Central memory CD4-positive, alpha-beta T cell (primary cell): ENCODE measurements around the gene TCEANC2.

ENCODE experiments used
- DNase-seq: peaks from one replicate; pipeline ENCODE4 v3.0.0; 2022

TCEANC2 gene

GRCh38 chr1:54117815-54118563 lies 64.6 kb downstream of the TCEANC2 start:
- no peak for DNase-seq

DNA sequence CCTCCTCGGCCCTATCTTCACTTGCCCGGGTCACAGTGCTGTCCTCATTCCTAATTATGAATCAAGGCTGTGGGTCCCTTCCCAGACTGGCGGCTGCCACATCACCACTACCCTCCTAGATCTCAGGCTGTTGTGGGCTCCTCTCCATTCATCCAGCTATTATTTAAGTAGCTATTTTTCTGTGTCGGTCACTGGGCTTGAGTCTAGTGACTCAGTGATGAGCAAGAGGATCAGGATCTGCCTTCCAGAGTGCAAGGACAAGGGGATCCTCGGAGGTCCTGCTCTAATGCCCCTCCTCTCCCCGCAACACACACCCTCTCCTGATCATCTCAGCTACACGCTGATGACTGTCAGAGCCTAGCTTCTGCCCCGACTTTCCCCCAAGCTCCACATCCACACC lies 65.3 kb downstream of the TCEANC2 start:
- no peak for DNase-seq

GRCh38 chr1:54120018-54120697 lies 66.8 kb downstream of the TCEANC2 start:
- no peak for DNase-seq

DNA sequence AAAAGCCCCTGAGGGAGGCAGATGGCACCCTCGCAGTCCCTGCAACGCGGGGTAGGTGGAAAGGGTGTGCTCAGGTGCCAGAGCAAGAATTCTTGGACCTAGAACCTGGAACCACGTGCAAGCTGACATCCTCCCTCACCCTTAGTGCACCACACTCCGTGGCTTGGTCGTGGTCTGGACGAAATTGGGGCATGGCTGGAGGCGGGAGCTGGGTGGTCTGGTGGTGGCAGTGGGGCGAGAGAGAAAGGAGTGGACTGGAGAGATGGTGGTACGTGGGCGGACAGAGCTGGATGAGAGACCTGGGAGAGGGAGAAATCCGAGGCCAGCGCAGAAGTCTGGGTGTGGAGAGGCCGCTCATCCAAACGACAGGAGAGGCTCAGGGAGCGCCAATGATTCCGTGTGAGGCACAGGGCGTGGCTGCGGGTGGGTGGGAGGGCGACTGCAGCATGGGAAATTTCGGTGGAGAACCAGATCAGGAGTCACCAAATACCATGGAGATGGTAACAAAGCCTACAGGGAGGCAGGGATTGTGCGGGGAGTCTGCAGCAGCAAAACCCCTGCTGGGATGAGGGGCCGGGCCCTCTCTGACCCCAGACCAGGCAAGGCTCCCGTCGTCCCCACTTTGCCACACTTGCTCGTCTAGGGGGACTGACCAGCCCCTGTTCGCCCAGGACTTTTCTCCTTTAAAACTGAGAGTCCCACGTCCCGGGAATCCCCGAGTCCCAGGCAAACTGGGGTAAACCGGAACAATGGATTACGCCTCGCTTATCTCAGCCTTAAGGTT lies 67.5 kb downstream of the TCEANC2 start:
- no peak for DNase-seq

- DNase-seq: peak; percentile 40
Observed at GRCh38 chr1:54121482-54122134, 68.2 kb downstream of the TCEANC2 start.

DNA sequence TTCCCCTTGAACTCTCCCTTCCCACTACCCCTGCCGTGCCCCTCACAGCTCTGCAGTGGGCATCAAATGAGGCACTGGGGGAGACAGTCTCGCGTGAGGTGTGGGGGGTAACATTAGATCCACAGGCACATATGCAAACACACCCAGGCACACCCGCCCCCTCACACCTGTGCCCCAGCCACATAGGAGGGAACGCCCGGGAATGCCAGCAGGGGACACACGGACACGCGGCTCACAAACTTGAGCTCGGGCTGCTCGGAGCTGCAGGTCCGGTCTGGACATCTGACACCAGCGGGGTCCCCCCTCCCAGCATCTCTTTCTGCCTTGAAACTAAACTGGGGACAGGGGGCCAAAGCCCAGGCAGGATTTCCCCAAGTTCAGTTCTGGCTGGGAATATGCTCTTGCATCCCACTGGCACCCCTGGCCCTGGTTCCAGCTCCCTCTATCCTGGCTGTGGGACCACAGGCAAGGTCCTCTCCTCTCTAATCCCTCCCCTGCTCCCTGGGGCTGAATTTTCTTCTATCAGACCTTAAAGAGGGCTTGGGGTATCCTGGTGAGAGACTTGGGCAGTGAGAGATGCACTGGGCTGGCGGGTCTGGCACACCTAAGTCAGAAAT lies 68.8 kb downstream of the TCEANC2 start:
- no peak for DNase-seq

DNA sequence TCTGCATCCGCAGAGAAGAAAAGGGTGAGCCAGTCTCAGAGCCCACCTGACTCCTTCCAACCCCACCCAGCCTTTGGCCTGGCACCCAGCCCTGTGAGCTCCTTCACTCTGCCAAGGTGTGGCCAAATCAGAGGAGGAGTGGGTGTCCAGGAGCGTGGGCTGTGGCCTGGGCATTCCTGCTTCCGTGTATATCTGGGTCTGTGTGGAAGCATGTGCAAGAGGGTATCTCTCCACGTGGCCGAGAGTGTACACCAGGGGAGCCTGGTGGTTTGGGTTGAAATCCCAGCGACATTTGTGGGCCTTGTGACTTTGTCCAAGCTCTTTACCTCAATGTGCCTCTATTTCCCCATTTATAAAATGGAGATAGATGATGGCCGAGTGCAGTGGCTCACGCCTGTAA lies 69.6 kb downstream of the TCEANC2 start:
- DNase-seq: no peak

DNA sequence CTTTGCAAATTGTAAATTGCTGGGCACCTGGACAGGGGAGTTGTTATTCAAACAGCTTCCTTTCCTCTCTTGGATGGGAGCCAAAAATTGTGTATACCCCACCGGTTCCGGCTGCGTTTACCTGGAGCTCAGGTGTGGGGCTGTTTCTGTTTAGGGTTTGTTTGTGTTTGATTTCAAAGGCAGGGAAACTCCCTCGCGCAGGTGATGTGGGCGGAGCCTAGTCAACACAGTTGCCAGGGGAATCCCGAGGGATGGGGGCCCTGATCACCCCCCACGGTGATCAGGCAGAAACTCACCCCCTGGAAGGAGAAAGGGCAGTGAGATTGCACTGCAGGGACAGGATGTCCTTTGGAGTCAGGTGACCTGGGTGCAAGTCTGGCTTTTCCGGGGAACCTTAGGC lies 71.1 kb downstream of the TCEANC2 start:
- no peak for DNase-seq

- no peak for DNase-seq
Observed at GRCh38 chr1:54124906-54125305, 71.5 kb downstream of the TCEANC2 start.

DNA sequence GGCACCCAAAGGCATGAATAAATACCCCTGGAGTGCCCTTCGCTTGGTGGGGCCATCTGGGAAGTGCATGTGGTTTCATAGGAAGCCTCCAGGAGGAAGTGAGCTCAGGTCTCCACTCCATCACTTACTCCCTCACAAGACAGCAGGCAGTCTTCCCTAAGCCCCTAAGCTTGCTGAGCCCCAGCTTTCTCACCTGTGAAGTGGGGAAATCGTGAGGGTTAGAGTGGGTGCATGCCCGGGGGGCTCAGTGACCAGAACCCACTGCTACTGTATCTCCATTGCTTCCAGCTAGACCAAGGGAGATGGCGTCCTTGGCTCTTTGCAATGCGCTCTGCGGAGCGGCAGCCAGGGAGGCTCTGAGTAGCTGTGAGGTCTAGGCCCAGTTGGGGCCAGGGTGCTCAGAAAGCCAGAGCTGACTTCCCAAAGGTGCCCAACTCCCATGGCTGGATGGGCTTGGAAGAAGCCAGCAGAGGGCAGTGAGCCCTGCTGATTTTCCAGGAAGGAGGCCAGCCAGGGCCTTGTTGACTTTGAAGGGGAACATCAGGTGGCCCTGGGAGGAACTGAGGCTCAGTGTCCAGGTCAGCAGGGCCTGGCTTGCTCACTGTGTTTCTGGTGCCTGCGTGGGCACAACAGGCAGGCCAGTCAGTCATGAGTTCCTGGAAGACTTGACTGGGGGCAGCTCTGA lies 72.1 kb downstream of the TCEANC2 start:
- no peak for DNase-seq

DNA sequence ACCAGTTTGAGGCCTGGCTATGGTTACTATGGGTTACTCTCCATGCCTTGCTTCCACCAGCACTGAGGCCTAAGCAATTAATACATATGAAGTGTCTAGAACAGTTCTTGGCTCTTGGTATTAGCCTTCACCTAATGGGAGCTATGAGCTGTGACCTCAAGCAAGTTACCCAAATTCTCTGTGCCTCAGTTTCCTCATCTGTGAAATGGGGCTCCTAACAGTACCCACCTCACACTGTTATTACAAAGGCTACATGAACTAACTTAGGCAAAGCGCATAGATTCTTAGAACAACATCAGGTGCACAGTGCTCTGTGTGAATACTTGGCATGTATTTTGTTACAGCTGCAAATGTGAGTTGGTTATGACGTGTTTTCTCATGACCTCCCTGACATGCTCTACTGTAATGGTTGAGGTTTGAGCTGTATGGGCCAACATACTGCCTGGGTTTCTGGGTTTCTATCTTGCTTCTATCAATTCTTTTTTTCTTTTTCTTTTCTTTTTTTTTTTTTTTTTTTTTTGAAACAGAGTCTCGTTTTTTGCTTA lies 72.9 kb downstream of the TCEANC2 start:
- no peak for DNase-seq

GRCh38 chr1:54127594-54128300 lies 74.3 kb downstream of the TCEANC2 start:
- DNase-seq: no peak

- no peak for DNase-seq
Observed at GRCh38 chr1:54129858-54130257, 76.5 kb downstream of the TCEANC2 start.

DNA sequence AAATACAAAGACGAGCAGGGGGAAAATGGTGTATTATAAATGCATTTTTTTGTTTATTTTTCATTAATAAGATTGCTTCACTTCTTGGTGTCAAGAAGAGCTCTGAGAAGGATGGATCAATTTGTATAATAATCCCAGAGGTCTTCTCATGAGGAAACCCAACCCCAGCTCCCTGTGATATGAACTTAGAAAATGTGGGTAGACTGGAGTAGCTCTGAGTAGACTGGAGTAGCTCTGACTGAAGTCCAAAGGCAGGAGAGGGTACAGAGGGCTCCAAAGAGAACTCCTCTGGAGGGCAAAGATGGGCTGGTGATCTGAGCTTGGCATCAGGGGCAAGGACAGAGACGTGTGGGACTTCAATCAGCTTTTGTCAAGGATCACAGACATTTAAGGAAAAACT lies 78.0 kb downstream of the TCEANC2 start:
- DNase-seq: no peak

GRCh38 chr1:54132495-54132894 lies 79.1 kb downstream of the TCEANC2 start:
- no peak for DNase-seq

DNA sequence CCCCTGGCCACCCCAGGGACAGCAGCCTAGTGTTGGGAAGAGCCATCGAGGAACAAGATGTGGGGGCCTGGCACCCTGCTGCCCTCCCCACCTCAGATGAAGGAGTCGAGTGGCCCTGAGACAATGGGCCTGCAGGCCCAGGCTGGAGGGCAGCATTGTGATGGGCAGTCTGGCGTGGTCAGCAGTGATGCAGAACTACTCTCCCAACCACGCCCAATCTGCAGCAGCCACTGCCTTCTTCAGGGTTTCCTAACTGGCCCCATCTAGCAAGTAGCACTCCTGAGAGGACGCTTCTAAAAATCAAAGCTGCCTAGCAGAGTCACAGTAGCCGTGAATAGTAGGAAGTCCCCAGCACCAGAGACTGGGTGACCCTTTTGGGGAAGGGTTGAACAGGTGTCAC lies 80.9 kb downstream of the TCEANC2 start:
- DNase-seq: no peak

DNA sequence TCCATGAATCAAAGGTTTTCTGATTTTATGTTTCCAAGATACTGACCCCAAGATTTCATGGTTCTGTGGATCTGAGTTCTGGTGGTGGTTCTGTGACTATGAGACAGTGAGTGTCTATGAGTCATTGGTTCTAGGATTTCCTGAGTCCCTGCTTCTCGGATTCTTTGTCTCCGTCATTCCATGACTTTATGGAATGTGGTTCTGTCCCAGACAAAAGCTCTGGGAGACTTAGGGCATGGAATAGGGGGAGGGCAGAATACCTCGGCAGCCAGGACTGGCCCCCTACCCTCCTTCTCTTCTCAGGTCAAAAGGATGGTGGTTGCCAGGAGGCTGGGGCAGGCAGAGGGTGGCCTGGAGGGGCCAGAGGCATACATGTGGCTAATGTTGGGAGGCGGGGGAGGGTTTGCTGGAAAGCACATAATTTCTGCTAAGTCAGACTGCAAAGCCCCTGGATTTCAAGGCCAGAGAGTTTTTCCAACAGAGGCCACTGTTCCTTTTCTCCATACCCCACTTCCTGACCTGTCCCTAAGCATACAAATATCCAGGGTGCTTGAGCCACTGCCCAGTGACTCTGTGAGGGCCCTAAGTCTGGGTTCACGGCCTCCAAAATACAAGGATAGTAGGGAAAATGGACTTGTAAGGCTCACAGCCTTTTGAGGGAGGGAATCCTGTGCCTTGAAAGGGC lies 82.2 kb downstream of the TCEANC2 start:
- no peak for DNase-seq

GRCh38 chr1:54136269-54136896 lies 83.0 kb downstream of the TCEANC2 start:
- DNase-seq: no peak

GRCh38 chr1:54136963-54137533 lies 83.6 kb downstream of the TCEANC2 start:
- no peak for DNase-seq
